ENCODE measurements around the gene WASHC3. TPM values are rescaled to one million over a fixed set of nuclear protein-coding genes. Genes with fewer than 3 reads are reported as not detected.

WASHC3 gene
- polyA plus RNA-seq, 1 donor (not counting 4 experiments of a cell fraction or from before 2014, with no cell fraction given): 91.0 TPM

DNA sequence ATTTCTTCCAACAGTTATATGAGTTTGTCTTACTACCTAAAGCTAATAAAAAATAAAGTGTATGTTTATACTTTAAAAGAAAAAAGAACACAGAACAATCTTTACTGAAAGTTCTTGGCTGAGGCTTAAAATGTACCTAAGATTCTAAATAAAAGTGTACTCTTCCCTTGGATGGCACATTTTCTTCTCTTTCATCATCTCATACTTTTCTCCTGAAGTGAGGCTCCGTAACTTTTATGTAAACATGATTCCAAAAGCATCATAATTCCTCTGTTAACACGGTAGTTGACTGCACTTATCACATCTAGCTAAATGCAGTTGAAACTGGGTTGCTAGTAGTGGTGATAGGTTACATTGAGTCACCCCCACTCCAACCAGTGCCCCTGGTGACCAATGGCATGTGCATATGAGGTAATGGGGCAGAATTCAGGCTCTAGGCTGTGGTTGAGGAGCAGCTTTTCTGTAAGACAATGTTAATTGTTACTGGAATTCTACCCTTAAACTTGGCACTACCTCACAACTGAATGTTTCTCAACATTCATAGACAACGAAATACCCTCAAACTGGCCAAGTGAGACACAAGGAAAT, 38.4 kb downstream of the WASHC3 start:
- no peak for DNase-seq (ENCODE audit: low read depth, low spot score)
- Histone ChIP-seq H3K4me1 (ENCODE audit: control insufficient read depth, extremely low read depth, insufficient read depth, low read length) (no peaks in the 10 kb centered on the region), H3K36me3 (ENCODE audit: control insufficient read depth in 2 of 2, extremely low read depth in 1 of 2, insufficient read depth in 2 of 2, low read length in 2 of 2) (no peaks in the 10 kb centered on the region), H3K27ac (ENCODE audit: control insufficient read depth, insufficient read depth, low read length) (no peak overlapping the region), H3K27me3 (ENCODE audit: control insufficient read depth, extremely low read depth, insufficient read depth, low read length) (no peaks in the 10 kb centered on the region), H2AFZ (ENCODE audit: control insufficient read depth, low read length) (no peak overlapping the region), H3K9me1 (ENCODE audit: control insufficient read depth, extremely low read depth, insufficient read depth, low read length) (no peaks in the 10 kb centered on the region), H3K9me3 (ENCODE audit: control insufficient read depth, low read depth, low read length) (no peaks in the 10 kb centered on the region), H3K79me2 (ENCODE audit: control insufficient read depth, insufficient read depth, low read length) (no peaks in the 10 kb centered on the region), H3K4me2 (ENCODE audit: control insufficient read depth, extremely low read depth, insufficient read depth, low read depth, low read length) (no peak overlapping the region), H4K20me1 (ENCODE audit: control insufficient read depth, extremely low read depth, insufficient read depth, low read length) (no peaks in the 10 kb centered on the region), H3K4me3 (ENCODE audit: control insufficient read depth in 2 of 3, extremely low read depth in 1 of 3, insufficient read depth in 2 of 3, low read depth in 1 of 3, low read length in 3 of 3) (no peak overlapping the region), H3K9ac (ENCODE audit: control insufficient read depth, extremely low read depth, insufficient read depth, low read length) (no peak overlapping the region)
- dilution Hi-C loops (cut with MboI; ENCODE audit: extremely low pct_ligation_motif_present, low sequenced_read_pairs): no loop called here
- no peak for TF ChIP-seq EZH2 (IDR thresholded peaks at IDR 0.05; ENCODE audit: low read length)
- TF ChIP-seq, protein P1, sequence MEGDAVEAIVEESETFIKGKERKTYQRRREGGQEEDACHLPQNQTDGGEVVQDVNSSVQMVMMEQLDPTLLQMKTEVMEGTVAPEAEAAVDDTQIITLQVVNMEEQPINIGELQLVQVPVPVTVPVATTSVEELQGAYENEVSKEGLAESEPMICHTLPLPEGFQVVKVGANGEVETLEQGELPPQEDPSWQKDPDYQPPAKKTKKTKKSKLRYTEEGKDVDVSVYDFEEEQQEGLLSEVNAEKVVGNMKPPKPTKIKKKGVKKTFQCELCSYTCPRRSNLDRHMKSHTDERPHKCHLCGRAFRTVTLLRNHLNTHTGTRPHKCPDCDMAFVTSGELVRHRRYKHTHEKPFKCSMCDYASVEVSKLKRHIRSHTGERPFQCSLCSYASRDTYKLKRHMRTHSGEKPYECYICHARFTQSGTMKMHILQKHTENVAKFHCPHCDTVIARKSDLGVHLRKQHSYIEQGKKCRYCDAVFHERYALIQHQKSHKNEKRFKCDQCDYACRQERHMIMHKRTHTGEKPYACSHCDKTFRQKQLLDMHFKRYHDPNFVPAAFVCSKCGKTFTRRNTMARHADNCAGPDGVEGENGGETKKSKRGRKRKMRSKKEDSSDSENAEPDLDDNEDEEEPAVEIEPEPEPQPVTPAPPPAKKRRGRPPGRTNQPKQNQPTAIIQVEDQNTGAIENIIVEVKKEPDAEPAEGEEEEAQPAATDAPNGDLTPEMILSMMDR (optimal IDR thresholded peaks at IDR 0.05 in 1 of 3, IDR thresholded peaks at IDR 0.05 in 1 of 3, conservative IDR thresholded peaks at IDR 0.05 in 1 of 3; ENCODE audit: extremely low read depth in 1 of 3, insufficient read depth in 2 of 3, low read length in 3 of 3): no peak
- FAIRE-seq: no peak

DNA sequence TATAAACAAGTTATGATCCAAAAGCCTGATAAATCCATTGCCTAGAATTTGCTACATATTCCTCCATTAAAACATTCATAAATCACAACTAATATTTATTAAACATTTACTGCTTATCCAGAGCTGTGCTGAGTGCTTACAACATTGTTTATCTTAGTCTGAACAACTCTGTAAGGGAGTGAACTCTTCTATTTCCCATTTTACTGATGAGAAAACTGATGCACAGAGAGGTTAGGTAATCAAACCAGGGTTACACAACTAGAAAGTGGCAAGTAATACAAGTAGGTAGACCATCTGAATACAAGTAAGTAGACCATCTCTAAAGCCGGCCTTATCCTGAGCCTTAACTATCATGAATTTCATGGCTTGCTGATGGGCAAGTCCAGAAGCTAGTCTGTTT, 39.5 kb downstream of the WASHC3 start:
- Histone ChIP-seq H3K4me1 (ENCODE audit: control insufficient read depth, extremely low read depth, insufficient read depth, low read length) (no peaks in the 10 kb centered on the region), H3K9me1 (ENCODE audit: control insufficient read depth, extremely low read depth, insufficient read depth, low read length) (no peaks in the 10 kb centered on the region), H3K4me3 (ENCODE audit: control insufficient read depth in 2 of 3, extremely low read depth in 1 of 3, insufficient read depth in 2 of 3, low read depth in 1 of 3, low read length in 3 of 3) (no peak overlapping the region), H2AFZ (ENCODE audit: control insufficient read depth, low read length) (no peak overlapping the region), H3K9me3 (ENCODE audit: control insufficient read depth, low read depth, low read length) (no peaks in the 10 kb centered on the region), H3K27me3 (ENCODE audit: control insufficient read depth, extremely low read depth, insufficient read depth, low read length) (no peaks in the 10 kb centered on the region), H3K4me2 (ENCODE audit: control insufficient read depth, extremely low read depth, insufficient read depth, low read depth, low read length) (no peak overlapping the region), H3K36me3 (ENCODE audit: control insufficient read depth in 2 of 2, extremely low read depth in 1 of 2, insufficient read depth in 2 of 2, low read length in 2 of 2) (no peaks in the 10 kb centered on the region), H4K20me1 (ENCODE audit: control insufficient read depth, extremely low read depth, insufficient read depth, low read length) (no peaks in the 10 kb centered on the region), H3K27ac (ENCODE audit: control insufficient read depth, insufficient read depth, low read length) (no peak overlapping the region), H3K9ac (ENCODE audit: control insufficient read depth, extremely low read depth, insufficient read depth, low read length) (no peak overlapping the region), H3K79me2 (ENCODE audit: control insufficient read depth, insufficient read depth, low read length) (no peaks in the 10 kb centered on the region)
- no peak for FAIRE-seq
- no peak for DNase-seq (ENCODE audit: low read depth, low spot score)
- dilution Hi-C loops (cut with MboI; ENCODE audit: extremely low pct_ligation_motif_present, low sequenced_read_pairs): no loop called here
- TF ChIP-seq, protein P1 (optimal IDR thresholded peaks at IDR 0.05 in 1 of 3, IDR thresholded peaks at IDR 0.05 in 1 of 3, conservative IDR thresholded peaks at IDR 0.05 in 1 of 3; ENCODE audit: extremely low read depth in 1 of 3, insufficient read depth in 2 of 3, low read length in 3 of 3): no peak
- TF ChIP-seq EZH2 (IDR thresholded peaks at IDR 0.05; ENCODE audit: low read length): no peak
